H9 (cell line): ENCODE measurements around the gene GPRC5A. TPM values are rescaled to one million over a fixed set of nuclear protein-coding genes. Genes with fewer than 3 reads are reported as not detected.

Source experiments
- DNase-seq: peaks from one replicate; pipeline ENCODE4 v3.0.0-alpha.2; 2017
- H2AFZ ChIP-seq: one replicate; pipeline ENCODE4 v1.6.1; 2013; ENCODE audit warnings: mild to moderate bottlenecking, low read length, control low read depth, moderate library complexity
- H2AK5ac ChIP-seq: 2 replicates; pipeline ENCODE4 v1.6.1; 2013; ENCODE audit warnings: low read length, control low read depth, mixed read lengths; ENCODE audit not compliant: insufficient read length
- H2BK120ac ChIP-seq: one replicate; pipeline ENCODE4 v1.6.1; 2013; ENCODE audit warnings: low read depth, mild to moderate bottlenecking, low read length, control low read depth, inconsistent platforms; ENCODE audit not compliant: poor library complexity, severe bottlenecking
- H2BK12ac ChIP-seq: 2 replicates; pipeline ENCODE4 v1.6.1; 2013; ENCODE audit warnings: low read length, control low read depth, mixed read lengths, low read depth; ENCODE audit not compliant: insufficient read length
- H2BK15ac ChIP-seq: 2 replicates; pipeline ENCODE4 v1.6.1; 2013; ENCODE audit warnings: low read depth, low read length, control low read depth
- H2BK20ac ChIP-seq: one replicate; pipeline ENCODE4 v1.6.1; 2013; ENCODE audit warnings: low read depth, mild to moderate bottlenecking, low read length, control low read depth, inconsistent platforms; ENCODE audit not compliant: poor library complexity, severe bottlenecking
- H2BK5ac ChIP-seq: 2 replicates; pipeline ENCODE4 v1.6.1; 2013; ENCODE audit warnings: low read length, control low read depth, mixed read lengths; ENCODE audit not compliant: insufficient read length
- H3K14ac ChIP-seq: 2 replicates; pipeline ENCODE4 v1.6.1; 2013; ENCODE audit warnings: low read length, control low read depth; ENCODE audit not compliant: insufficient read depth
- H3K18ac ChIP-seq: 2 replicates; pipeline ENCODE4 v1.6.1; 2013; ENCODE audit warnings: low read depth, mild to moderate bottlenecking, mixed read lengths, low read length, control low read depth; ENCODE audit not compliant: insufficient read length
- H3K23ac ChIP-seq: 2 replicates; pipeline ENCODE4 v1.6.1; 2013; ENCODE audit warnings: low read length, control low read depth, mixed read lengths, low read depth; ENCODE audit not compliant: insufficient read length
- H3K23me2 ChIP-seq: 2 replicates; pipeline ENCODE4 v1.6.1; 2013; ENCODE audit warnings: low read depth, mild to moderate bottlenecking, mixed read lengths, low read length, control low read depth; ENCODE audit not compliant: insufficient read length, poor library complexity, severe bottlenecking
- H3K27ac ChIP-seq: 2 replicates; pipeline ENCODE4 v1.5.1; 2013; ENCODE audit warnings: low read length, control low read depth, mixed read lengths, low read depth; ENCODE audit not compliant: insufficient read length
- H3K27me3 ChIP-seq: 2 replicates; pipeline ENCODE4 v1.6.1; 2013; ENCODE audit warnings: low read length, control low read depth, inconsistent platforms; ENCODE audit not compliant: insufficient read depth
- H3K4ac ChIP-seq: 2 replicates; pipeline ENCODE4 v1.6.1; 2013; ENCODE audit warnings: low read depth, mild to moderate bottlenecking, control low read depth, inconsistent platforms, low read length, moderate library complexity
- H3K4me1 ChIP-seq: 2 replicates; pipeline ENCODE4 v1.6.1; 2013; ENCODE audit warnings: low read length, control low read depth, inconsistent platforms; ENCODE audit not compliant: insufficient read depth
- H3K4me2 ChIP-seq: 2 replicates; pipeline ENCODE4 v1.6.1; 2013; ENCODE audit warnings: low read length, control low read depth, mixed read lengths; ENCODE audit not compliant: insufficient read length, insufficient read depth
- H3K56ac ChIP-seq: 2 replicates; pipeline ENCODE4 v1.6.1; 2013; ENCODE audit warnings: low read depth, mild to moderate bottlenecking, mixed read lengths, low read length, control low read depth; ENCODE audit not compliant: insufficient read length
- H3K79me1 ChIP-seq: 2 replicates; pipeline ENCODE4 v1.6.1; 2013; ENCODE audit warnings: low read depth, mild to moderate bottlenecking, moderate library complexity, low read length, control low read depth, inconsistent platforms; ENCODE audit not compliant: insufficient read depth, poor library complexity, severe bottlenecking
- H3K79me2 ChIP-seq: 2 replicates; pipeline ENCODE4 v1.6.1; 2013; ENCODE audit warnings: low read length, control low read depth, inconsistent platforms; ENCODE audit not compliant: insufficient read depth
- H3K9ac ChIP-seq: 2 replicates; pipeline ENCODE4 v1.6.1; 2013; ENCODE audit warnings: low read length, control low read depth, mixed read lengths; ENCODE audit not compliant: insufficient read length; ENCODE audit errors: extremely low read depth
- H3K9me3 ChIP-seq: one replicate; pipeline ENCODE4 v1.6.1; 2013; ENCODE audit warnings: low read depth, low read length, inconsistent platforms; ENCODE audit not compliant: control insufficient read depth
- H3T11ph ChIP-seq: one replicate; pipeline ENCODE4 v1.6.1; 2013; ENCODE audit warnings: mild to moderate bottlenecking, low read length, control low read depth, inconsistent platforms
- H4K20me1 ChIP-seq: one replicate; pipeline ENCODE4 v1.6.1; 2013; ENCODE audit not compliant: control insufficient read depth, insufficient read length, insufficient read depth
- H4K5ac ChIP-seq: 2 replicates; pipeline ENCODE4 v1.6.1; 2013; ENCODE audit warnings: low read depth, mild to moderate bottlenecking, mixed read lengths, low read length, control low read depth; ENCODE audit not compliant: insufficient read length
- H4K8ac ChIP-seq: replicated peaks from 2 replicates; pipeline ENCODE4 v1.6.1; 2013; ENCODE audit warnings: low read length, control low read depth, mixed read lengths, low read depth; ENCODE audit not compliant: insufficient read length
- H4K91ac ChIP-seq: 2 replicates; pipeline ENCODE4 v1.6.1; 2013; ENCODE audit warnings: low read depth, mild to moderate bottlenecking, moderate library complexity, mixed read lengths, low read length, control low read depth; ENCODE audit not compliant: insufficient read length
- H3K27ac Mint-ChIP-seq, 3 experiments: 2 replicates in 2 of 3; 3 replicates in 1 of 3; pipeline ENCODE4 v1.8.0; 2020 to 2021; ENCODE audit warnings: mixed read lengths in 3 of 3, mild to moderate bottlenecking in 1 of 3, moderate library complexity in 1 of 3
- H3K27me3 Mint-ChIP-seq: 2 replicates; pipeline ENCODE4 v1.8.0; 2021; ENCODE audit warnings: low read depth, mild to moderate bottlenecking, moderate library complexity, mixed read lengths
- H3K36me3 Mint-ChIP-seq, 3 experiments: 2 replicates in 2 of 3; 3 replicates in 1 of 3; pipeline ENCODE4 v1.8.0; 2020 to 2021; ENCODE audit warnings: low read depth in 3 of 3, mixed read lengths in 3 of 3; ENCODE audit not compliant: insufficient read depth in 1 of 3
- H3K4me1 Mint-ChIP-seq, 2 experiments: 2 replicates each; pipeline ENCODE4 v1.8.0; 2020; ENCODE audit warnings: mixed read lengths in 2 of 2
- H3K4me3 Mint-ChIP-seq, 2 experiments: 2 replicates in 1 of 2; 3 replicates in 1 of 2; pipeline ENCODE4 v1.8.0; 2020 to 2021; ENCODE audit warnings: mild to moderate bottlenecking in 2 of 2, mixed read lengths in 2 of 2, moderate library complexity in 1 of 2
- H3K9me3 Mint-ChIP-seq, 2 experiments: 2 replicates in 1 of 2; 3 replicates in 1 of 2; pipeline ENCODE4 v1.8.0; 2020; ENCODE audit warnings: mild to moderate bottlenecking in 2 of 2, mixed read lengths in 2 of 2, moderate library complexity in 1 of 2
- CTCF ChIP-seq: fragments of 200-600 bp; sonication (generic); conservative IDR thresholded peaks from 3 replicates; pipeline ENCODE4 v1.8.0; 2021; ENCODE audit warnings: antibody characterized with exemption, mild to moderate bottlenecking
- WGBS: extraction: QIAGEN DNeasy Blood & Tissue Kit; methylation state at CpG from one replicate; pipeline ENCODE4 v1.1.7; 2013; ENCODE audit warnings: missing lambda C conversion rate, low lambda C conversion rate, mixed read lengths; ENCODE audit not compliant: insufficient read length; ENCODE audit errors: extremely low coverage; 5-methylcytosine and 5-hydroxymethylcytosine counted together
- total RNA-seq: library from RNA; stranded (reverse); gene quantifications from 2 replicates; pipeline ENCODE4 v1.2.1, GENCODE V29; 2021

Gene GPRC5A
- total RNA-seq, 1 experiment from 2014 or later = 0.09 TPM

- Histone ChIP-seq H3K4me1 (peaks cover 7% of the 10 kb centered on the region; the same call in 1 of the 2 replicates), H2AFZ (no peak overlapping the region), H4K20me1 (no peaks in the 10 kb centered on the region), H2BK15ac (no peak overlapping the region), H3K9ac (no peak overlapping the region), H4K8ac (no peak overlapping the region), H3K56ac (no peak overlapping the region), H4K91ac (no peak overlapping the region), H3K79me2 (no peaks in the 10 kb centered on the region), H4K5ac (no peak overlapping the region), H3K14ac (no peak overlapping the region), H3K27ac (no peak overlapping the region), H2BK20ac (no peak overlapping the region), H3K27me3 (no peaks in the 10 kb centered on the region), H3K4me2 (no peak overlapping the region), H2BK120ac (no peak overlapping the region), H3T11ph (no peak overlapping the region), H2AK5ac (no peak overlapping the region), H2BK12ac (no peak overlapping the region), H3K18ac (no peak overlapping the region), H3K79me1 (no peaks in the 10 kb centered on the region), H3K23ac (no peak overlapping the region), H3K23me2 (no peaks in the 10 kb centered on the region), H3K9me3 (no peaks in the 10 kb centered on the region), H3K4ac (no peak overlapping the region), H2BK5ac (no peak overlapping the region)
- Mint-ChIP-seq H3K4me1 (peaks cover 19 to 23% of the 10 kb centered on the region in 2 experiments), H3K9me3 (peaks cover 0 to 4% of the 10 kb centered on the region in 2 experiments; a peak in 1 of 5 replicates), H3K4me3 (no peak overlapping the region), H3K36me3 (no peaks in the 10 kb centered on the region), H3K27me3 (peaks cover 12% of the 10 kb centered on the region), H3K27ac (0 out of 7 replicates have a peak overlapping the region, but pooled peaks of 1 of the 3 experiments have one; percentile 27)
- no peak for TF ChIP-seq CTCF
- WGBS = no CpG with 5 or more reads among the region's 5 CpGs
- no peak for DNase-seq
These were observed 28.5 kb downstream of the GPRC5A start for GRCh38 chr12:12919666-12920435.
